Lower lobe of right lung (tissue), 2 donors: Measurements from ENCODE around the gene LY86. TPM values are rescaled to one million over a fixed set of nuclear protein-coding genes. Genes with fewer than 3 reads are reported as not detected.

Experiments
- ATAC-seq, 2 donors: fragments of 200-7000 bp; cut with Tn5 transposase; one replicate each; pipeline ENCODE4 v1.9.1; 2020 to 2022; ENCODE audit warnings: mild to moderate bottlenecking in 2 of 2, moderate library complexity in 2 of 2
- DNase-seq: peaks from one replicate; pipeline ENCODE4 v3.0.0-alpha.2; 2020
- H3K27ac ChIP-seq: fragments of 200-600 bp; one replicate; pipeline ENCODE4 v1.8.0; 2022
- H3K27me3 ChIP-seq: fragments of 200-600 bp; one replicate; pipeline ENCODE4 v1.8.0; 2022; ENCODE audit warnings: low read depth
- H3K36me3 ChIP-seq: fragments of 200-600 bp; one replicate; pipeline ENCODE4 v1.8.0; 2022; ENCODE audit warnings: mild to moderate bottlenecking
- H3K4me1 ChIP-seq: fragments of 200-600 bp; one replicate; pipeline ENCODE4 v1.8.0; 2022
- H3K4me3 ChIP-seq: fragments of 200-600 bp; one replicate; pipeline ENCODE4 v1.8.0; 2022; ENCODE audit warnings: mild to moderate bottlenecking
- H3K9me3 ChIP-seq: fragments of 200-600 bp; one replicate; pipeline ENCODE4 v1.8.0; 2022
- intact Hi-C: fragments of 100-400 bp; cut with DNase I; formaldehyde crosslinking; loops from one replicate; pipeline ENCODE4 v1.11.0; 2022
- total RNA-seq: library from RNA; stranded (reverse); fragmentation: NEBNext Ultra II Directional; extraction: Animal tissue kit (Norgen Biotek cat#: 25700); gene quantifications from one replicate; pipeline ENCODE4 v1.2.1, GENCODE V29; 2021
- TF ChIP-seq, protein P1 (sequence below): fragments of 200-600 bp; IDR thresholded peaks from one replicate; pipeline ENCODE4 v1.8.0; 2022; ENCODE audit warnings: antibody characterized with exemption, mild to moderate bottlenecking
- donor health status: DM: no; HTN: yes; CAD: no; lungs with severe emphysema.

LY86 gene
- total RNA-seq, 1 donor from 2014 or later: 20.2 TPM

DNA sequence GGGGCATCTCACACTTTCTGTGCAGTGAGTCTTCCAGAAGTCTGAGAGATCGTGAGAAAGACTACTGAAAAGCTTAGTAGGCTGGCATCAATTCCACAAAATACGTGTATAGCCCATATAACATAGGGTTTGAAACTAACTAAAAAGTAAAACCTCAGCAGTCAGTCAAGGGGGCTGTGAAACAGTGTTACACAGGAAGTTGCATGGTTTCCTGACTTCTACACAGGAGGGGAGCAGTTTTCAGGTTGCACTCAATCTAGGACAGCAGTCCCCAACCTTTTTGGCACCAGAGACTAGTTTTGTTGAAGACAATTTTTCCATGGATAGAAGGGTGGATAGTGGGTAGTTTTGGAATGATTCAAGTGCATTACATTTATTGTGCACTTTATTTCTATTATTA lies 4.7 kb upstream of the LY86 start:
- TF ChIP-seq, protein P1, sequence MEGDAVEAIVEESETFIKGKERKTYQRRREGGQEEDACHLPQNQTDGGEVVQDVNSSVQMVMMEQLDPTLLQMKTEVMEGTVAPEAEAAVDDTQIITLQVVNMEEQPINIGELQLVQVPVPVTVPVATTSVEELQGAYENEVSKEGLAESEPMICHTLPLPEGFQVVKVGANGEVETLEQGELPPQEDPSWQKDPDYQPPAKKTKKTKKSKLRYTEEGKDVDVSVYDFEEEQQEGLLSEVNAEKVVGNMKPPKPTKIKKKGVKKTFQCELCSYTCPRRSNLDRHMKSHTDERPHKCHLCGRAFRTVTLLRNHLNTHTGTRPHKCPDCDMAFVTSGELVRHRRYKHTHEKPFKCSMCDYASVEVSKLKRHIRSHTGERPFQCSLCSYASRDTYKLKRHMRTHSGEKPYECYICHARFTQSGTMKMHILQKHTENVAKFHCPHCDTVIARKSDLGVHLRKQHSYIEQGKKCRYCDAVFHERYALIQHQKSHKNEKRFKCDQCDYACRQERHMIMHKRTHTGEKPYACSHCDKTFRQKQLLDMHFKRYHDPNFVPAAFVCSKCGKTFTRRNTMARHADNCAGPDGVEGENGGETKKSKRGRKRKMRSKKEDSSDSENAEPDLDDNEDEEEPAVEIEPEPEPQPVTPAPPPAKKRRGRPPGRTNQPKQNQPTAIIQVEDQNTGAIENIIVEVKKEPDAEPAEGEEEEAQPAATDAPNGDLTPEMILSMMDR: no peak
- H3K27me3 ChIP-seq: no peaks in the 10 kb centered on the region
- DNase-seq: no peak

DNA sequence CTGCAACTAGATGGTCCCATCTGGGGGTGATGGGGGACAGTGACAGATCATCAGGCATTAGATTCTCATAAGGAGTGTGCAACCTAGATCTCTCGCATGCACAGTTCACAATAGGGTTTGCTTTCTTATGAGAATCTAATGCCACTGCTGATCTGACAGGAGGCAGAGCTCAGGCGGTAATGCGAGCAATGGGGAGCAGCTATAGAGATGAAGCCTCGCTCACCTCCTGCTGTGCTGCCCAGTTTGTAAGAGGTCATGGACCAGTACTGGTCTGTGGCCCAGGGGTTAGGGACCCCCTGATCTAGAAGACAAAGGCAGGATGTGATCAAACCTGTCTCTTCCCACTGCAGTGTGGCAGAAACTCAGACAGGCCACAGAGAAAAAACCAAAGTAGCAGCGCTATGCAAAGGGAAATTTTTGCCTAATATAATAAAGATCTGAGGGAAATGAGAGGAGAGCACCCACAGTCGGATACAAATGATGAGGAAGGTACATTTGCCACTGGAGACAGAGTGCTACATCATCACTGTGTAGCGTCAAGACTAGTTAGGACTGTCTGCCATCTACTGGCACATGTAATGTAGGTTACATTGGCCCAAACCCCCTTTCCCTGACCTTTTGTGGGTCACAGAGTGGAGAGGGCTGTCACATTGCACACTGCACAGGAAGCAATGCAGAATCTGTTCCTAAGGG lies 4.1 kb upstream of the LY86 start:
- no peak for DNase-seq
- Histone ChIP-seq H3K4me1 (peaks cover 4% of the 10 kb centered on the region), H3K36me3 (no peaks in the 10 kb centered on the region), H3K9me3 (no peaks in the 10 kb centered on the region), H3K27me3 (no peaks in the 10 kb centered on the region), H3K27ac (no peak overlapping the region), H3K4me3 (no peak overlapping the region)
- ATAC-seq: no peak
- TF ChIP-seq, protein P1: no peak
- intact Hi-C loops: no loop called here

More for the DNA sequence above, 4.7 kb upstream of the LY86 start:
- Histone ChIP-seq H3K9me3 (no peaks in the 10 kb centered on the region), H3K36me3 (no peaks in the 10 kb centered on the region), H3K4me1 (peaks cover 4% of the 10 kb centered on the region), H3K27ac (no peak overlapping the region), H3K4me3 (no peak overlapping the region)
- no peak for ATAC-seq
- intact Hi-C loops: no loop called here

DNA sequence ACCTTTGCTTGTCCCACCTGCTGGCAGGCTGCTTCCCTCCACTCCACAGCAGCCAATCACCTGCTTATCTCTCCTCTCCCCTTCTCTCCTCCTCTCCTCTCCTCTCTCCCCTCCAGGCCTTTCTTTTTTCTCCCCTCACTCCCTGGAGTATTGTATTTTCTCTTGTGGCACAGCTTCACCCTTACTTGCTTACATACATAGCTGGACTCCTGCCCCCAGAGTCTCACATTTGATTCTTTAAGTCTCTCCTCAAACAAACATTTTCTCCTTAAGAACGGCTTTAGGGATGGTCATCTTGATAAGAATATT lies 3.6 kb upstream of the LY86 start:
- TF ChIP-seq, protein P1: no peak
- H3K4me1 ChIP-seq: peaks cover 4% of the 10 kb centered on the region
- intact Hi-C loops: no loop called here
- no peaks in the 10 kb centered on the region for H3K27me3 ChIP-seq
- no peak overlapping the region for H3K4me3 ChIP-seq
- ATAC-seq (no peak), DNase-seq (no peak)
- no peaks in the 10 kb centered on the region for H3K36me3 ChIP-seq
- H3K27ac ChIP-seq: no peak overlapping the region
- no peaks in the 10 kb centered on the region for H3K9me3 ChIP-seq

DNA sequence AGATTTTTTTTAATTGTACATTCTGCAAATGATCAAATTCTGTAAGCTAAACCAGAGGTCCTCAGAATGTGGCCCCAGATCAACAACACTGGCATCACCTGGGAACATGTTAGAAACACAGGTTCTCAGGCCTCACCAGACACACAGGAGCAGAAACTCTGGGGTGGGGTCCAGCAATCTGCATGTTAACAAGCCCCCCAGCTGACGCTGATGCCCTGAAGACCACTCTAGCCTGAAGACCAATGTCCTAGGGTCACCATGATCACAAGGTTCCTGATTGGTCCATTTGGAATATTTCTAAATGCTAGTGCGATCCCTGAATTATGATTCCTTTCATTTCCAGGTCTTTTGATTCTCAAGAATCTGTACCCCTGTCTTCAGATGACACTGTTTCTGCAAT lies 2.4 kb upstream of the LY86 start:
- Histone ChIP-seq H3K4me3 (no peak overlapping the region), H3K9me3 (no peaks in the 10 kb centered on the region), H3K4me1 (peaks cover 9% of the 10 kb centered on the region), H3K27ac (no peak overlapping the region), H3K36me3 (no peaks in the 10 kb centered on the region), H3K27me3 (no peaks in the 10 kb centered on the region)
- intact Hi-C loops: no loop called here
- TF ChIP-seq, protein P1: no peak
- DNase-seq (no peak), ATAC-seq (no peak)

DNA sequence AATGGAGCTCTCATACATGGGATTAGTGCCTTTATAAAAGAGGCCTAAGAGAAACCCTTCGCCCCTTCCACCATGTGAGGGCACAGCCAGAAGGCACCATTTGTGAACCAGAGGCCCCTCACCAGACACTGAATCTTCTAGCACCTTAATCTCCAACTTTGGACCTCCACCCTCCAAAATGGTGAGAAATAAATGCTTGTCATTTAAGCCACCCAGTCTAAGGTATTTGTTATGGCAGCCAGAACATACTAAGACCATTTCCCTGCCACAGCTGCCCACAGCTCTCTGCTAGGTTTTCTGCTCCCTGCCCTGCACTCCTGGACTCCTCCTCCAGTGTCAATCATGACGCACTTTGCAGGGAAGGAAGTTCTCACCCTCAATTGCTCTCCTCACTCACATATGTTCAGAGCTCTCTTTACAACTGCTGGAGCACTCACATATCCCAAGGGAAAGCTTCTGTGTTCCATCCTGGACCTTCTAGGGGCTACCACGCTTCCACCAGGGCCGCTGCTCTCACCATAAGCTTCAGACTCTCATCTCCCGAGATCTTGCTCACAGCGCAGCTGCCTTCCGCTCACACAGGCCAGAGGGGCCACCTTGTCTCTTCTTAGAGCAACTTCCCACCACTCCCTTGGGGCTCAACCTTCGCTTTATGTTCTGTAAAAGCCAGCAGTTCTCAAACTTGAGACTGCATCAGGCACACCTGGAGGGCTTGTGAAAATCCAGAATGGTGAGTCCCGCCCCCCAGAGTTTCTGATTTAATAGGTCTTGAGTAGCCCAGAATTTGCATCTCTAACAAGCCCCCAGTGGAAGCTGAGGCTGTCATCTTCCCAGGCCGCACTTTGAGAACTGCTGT lies 1.6 kb upstream of the LY86 start:
- TF ChIP-seq, protein P1: no peak
- no peak overlapping the region for H3K4me3 ChIP-seq
- ATAC-seq (peak in 1 of 2 donors; percentile 38), DNase-seq (no peak)
- no peaks in the 10 kb centered on the region for H3K27me3 ChIP-seq
- intact Hi-C loops: no loop called here
- H3K9me3 ChIP-seq: no peaks in the 10 kb centered on the region
- H3K36me3 ChIP-seq: no peaks in the 10 kb centered on the region
- peaks cover 14% of the 10 kb centered on the region for H3K4me1 ChIP-seq
- no peak overlapping the region for H3K27ac ChIP-seq
